Activated CD4-positive, CD25-positive, alpha-beta regulatory T cell (primary cell): ENCODE data around the gene BCS1L.

Experiments
- DNase-seq, 4 experiments: peaks; one replicate each; lab custom pipeline; 2025; lab: John Stamatoyannopoulos, UW

Gene BCS1L, protein sequence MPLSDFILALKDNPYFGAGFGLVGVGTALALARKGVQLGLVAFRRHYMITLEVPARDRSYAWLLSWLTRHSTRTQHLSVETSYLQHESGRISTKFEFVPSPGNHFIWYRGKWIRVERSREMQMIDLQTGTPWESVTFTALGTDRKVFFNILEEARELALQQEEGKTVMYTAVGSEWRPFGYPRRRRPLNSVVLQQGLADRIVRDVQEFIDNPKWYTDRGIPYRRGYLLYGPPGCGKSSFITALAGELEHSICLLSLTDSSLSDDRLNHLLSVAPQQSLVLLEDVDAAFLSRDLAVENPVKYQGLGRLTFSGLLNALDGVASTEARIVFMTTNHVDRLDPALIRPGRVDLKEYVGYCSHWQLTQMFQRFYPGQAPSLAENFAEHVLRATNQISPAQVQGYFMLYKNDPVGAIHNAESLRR

DNA sequence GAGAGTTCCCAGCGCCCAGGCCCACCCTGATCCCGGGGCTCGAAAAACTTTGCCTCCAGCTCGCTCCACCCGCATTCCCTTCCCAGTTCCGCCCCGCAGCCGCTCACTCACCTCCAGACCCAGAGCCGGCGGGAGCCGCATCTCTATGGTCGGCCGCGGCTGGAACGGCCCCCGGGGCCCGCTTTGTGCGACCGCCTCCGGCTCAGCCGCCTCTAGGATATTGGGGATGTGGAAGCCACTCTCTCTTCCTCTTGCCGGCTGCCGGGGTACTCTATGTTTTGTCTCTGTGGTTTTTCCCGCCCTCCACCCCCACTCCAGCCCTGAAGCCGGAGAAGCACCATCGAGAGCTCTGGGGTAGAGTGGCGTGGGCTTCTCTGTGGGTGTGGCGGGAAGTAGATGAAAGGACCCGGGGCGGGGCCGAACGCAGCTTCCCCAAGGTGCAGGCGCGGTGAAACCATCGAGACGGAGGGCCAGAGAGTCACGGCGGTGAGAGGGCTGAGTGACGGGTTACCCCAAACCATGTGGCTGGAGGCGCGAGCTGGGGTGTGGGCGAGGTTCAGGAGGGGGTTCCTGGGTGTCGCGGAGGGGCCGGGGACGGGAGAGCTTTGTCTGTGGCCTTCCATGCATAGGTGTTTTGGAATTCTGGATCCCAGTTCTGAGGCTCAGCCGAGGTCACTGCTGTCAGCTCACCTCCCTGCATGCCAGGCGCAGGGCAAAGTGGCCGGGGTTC, at the start of gene BCS1L, which contains the start of gene ZNF142:
Gene BCS1L (plus strand): TSS at position 426 of the 730 bp plus-strand sequence. CDS start 1,305 bp downstream, outside the sequence.
Gene ZNF142 (minus strand): TSS at position 366 of the 730 bp plus-strand sequence. CDS start 3,194 bp downstream, outside the sequence.
- peak; percentile 83 to 91 (median 86) for DNase-seq

DNA sequence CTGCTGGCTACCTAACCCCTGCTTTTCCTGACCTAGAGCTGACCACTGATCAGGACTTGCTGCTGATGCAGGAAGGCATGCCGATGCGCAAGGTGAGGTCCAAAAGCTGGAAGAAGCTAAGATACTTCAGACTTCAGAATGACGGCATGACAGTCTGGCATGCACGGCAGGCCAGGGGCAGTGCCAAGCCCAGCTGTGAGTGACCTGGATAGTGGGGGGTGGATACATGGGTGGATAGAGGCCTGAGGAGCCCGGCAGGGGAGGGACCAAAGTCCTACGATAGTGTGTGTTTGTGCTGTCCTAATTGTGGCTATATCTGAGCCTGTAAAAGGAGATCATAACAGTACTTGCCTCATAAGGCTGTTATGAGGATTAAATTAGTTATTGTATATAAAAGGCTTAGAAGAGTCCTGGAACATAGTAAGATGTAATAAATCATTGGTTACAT, 43.6 kb upstream of the BCS1L start:
- no peak for DNase-seq

DNA sequence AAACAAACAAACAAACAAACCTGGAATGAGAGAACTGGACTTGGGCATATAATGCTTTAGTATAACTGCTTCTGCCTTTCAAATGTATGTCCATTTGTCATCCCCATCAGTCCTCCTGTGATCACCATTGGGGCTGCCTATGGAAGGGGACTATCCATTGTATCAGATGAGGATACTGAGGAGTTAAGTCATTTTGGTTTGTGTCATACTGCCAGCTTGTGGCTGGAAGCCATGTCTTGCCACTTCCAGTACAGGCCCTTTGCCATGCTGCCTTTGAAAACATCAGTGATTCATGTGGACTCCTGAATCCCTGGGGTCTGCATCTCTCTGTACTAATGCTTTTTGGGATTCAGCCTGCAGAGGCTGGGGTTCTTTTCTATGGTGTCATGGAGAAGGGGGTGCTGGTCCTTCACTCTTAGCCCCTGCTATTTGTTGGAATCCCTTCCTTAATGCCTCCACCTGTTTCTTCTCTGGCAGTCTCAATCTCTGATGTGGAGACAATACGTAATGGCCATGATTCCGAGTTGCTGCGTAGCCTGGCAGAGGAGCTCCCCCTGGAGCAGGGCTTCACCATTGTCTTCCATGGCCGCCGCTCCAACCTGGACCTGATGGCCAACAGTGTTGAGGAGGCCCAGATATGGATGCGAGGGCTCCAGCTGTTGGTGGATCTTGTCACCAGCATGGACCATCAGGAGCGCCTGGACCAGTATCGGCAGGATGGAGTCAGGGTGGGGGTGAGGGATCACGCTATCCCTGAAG, 41.2 kb upstream of the BCS1L start:
- no peak for DNase-seq

DNA sequence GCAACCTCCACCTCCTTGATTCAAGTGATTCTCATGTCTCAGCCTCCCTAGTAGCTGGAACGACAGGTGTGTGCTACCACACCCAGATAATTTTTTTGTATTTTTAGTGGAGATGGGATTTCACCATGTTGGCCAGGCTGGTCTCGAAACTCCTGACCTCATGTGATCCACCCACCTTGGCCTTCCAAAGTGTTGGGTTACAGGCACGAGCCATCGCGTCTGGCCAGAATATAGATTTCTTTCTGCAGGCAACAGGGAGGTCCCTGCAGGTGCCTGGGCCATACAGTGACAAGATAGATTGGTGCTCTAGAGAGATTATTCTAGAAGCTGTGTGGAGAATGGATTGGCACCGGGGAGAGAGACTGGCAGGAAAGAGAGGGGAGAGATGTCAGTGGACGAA, 38.5 kb upstream of the BCS1L start:
- DNase-seq = no peak

DNA sequence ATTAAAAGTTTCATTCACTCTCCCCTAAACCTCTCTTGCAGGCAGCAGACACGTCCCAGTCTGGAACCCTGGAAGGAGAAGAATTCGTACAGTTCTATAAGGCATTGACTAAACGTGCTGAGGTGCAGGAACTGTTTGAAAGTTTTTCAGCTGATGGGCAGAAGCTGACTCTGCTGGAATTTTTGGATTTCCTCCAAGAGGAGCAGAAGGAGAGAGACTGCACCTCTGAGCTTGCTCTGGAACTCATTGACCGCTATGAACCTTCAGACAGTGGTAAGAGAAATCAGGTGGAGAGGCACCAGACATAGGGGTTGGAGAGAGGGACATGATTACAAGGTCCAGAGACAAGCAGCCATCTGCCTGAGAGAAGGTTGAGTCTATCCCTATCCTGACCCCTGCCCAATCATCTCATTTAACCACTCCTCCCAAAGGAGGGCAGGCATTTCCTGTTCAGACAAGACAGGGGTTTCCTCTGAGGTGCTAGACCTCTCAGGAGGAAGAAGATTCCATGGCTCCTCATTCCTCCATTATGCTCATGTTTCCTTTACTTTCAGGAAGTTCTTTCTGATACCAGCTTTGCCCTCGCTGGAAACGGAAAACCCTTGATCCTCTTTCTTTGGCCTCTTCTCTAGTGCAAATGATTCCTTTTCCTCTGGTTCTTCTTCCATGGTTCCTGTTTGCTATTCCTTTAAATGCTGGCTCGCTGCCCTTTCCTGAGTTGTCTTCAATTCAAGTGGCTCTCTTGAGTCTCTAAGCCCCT, 36.7 kb upstream of the BCS1L start:
- no peak for DNase-seq

DNA sequence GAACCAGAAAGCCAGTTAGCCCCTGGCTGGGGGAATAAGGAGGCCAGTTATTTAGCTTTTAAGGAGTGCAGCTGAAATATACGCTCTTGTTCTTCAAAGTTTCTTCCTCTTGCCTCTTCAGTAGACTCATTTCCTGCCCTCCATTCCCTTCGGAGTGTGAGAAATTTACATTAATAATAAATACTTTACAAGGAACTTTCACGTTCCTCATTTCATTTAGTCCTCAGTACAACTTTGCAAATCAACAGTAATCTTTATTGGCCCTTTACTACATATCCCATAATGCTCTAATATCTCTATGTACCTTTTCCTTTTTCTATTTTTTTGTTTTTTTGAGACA, 36.1 kb upstream of the BCS1L start:
- DNase-seq = no peak

DNA sequence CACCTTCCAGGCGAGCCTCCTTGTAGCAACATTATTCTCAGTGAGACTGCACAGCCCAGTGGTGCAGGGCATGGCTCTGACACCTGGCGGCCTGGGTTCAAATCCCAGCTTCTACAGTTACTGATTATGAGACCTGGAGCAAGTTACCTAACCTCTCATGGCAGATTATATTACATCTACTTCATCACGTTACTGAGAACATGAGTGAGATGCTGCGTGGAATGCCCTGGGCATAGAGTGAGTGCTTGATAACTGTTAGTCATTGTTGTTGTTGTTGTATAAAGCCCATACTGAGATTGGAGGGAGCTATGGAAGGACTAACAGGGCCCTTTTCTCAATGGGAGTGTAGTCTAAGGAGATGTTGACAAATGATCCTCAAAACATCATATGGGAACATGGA, 33.1 kb upstream of the BCS1L start:
- no peak for DNase-seq

DNA sequence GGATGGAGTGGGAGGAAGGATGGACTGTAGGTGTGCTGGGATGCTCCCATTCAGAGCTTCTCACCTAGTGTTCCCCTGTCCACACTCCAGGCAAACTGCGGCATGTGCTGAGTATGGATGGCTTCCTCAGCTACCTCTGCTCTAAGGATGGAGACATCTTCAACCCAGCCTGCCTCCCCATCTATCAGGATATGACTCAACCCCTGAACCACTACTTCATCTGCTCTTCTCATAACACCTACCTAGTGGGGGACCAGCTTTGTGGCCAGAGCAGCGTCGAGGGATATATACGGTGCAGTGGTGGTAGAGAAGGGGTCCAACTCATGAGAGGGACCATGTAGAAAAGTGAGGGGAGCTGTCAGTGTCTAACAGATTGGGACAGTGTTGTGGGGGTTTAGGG, 31.5 kb upstream of the BCS1L start:
- DNase-seq = no peak

DNA sequence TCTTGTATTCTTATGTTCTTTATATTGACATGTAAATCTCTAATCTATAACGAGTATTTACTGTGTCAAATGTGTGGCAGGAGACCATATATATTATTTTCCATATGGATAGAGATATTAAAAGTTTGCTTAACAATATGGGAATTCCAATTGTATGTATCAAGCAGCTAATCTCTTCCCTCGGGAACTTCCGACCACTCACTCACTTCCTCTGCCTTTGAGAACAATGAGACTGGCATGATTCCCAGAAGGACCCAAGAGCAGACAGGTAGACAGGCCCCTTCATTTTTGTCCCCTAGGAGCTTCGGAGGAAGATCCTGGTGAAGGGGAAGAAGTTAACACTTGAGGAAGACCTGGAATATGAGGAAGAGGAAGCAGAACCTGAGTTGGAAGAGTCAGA, 27.6 kb upstream of the BCS1L start:
- no peak for DNase-seq

DNA sequence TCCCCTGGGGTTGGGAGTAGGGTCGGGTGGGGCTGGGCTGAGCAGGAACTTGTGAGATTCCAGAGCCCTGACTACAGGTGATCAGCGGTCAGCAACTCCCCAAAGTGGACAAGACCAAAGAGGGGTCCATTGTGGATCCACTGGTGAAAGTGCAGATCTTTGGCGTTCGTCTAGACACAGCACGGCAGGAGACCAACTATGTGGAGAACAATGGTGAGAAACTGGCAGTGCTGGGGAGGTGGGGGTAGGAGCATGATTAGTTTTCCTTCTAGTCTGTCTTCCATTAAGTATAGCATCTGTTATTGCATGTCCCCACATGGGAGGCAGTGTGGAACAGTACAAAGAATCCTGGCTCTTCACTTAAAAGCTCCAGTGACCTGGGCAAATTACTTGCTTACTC, 23.8 kb upstream of the BCS1L start:
- DNase-seq = no peak

DNA sequence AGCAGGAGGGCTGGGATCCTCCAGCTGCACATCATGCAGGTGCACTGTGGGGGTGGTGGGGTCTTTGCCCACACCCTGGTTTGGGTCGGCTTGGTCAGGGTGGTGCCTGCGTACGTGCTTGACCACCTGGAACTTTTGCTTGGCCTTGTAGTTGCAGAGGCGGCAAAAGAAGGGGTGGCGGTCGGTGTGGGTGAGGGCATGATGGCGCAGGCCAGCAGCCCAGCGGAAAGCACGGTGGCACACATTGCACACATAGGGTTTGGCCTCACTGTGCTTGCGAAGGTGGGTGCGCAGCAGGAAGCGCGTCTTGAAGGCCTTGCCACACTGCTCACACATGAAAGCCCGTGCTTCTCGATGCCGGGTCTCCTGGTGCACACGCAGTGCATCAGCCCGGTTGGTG, 21.1 kb upstream of the BCS1L start:
- no peak for DNase-seq

DNA sequence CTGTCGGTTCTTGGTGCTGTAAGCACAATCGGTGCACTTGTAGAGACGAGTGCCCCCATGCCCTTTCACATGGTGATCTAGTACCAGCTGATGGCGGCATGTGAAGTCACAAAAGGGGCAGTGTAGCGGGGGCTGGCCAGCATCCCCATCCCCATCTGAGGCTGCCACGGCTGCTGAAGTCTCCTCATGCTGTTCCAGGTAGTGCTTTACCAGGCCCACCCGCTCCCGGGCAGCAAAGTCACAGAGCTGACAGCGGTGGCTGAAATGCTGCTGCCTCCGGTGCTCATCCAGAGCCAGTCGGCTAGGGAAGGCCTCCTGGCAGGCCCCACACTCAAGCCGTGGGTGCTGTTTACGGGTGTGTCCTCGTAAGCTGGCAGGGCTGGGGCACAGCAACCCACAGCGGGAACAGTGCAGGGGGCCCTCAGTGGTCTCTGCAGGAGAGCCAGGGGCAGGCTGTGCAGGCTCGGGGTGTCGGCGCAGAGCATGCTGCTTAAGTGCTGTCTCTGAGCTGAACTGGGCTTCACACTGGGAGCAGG, 17.3 kb upstream of the BCS1L start:
- no peak for DNase-seq

DNA sequence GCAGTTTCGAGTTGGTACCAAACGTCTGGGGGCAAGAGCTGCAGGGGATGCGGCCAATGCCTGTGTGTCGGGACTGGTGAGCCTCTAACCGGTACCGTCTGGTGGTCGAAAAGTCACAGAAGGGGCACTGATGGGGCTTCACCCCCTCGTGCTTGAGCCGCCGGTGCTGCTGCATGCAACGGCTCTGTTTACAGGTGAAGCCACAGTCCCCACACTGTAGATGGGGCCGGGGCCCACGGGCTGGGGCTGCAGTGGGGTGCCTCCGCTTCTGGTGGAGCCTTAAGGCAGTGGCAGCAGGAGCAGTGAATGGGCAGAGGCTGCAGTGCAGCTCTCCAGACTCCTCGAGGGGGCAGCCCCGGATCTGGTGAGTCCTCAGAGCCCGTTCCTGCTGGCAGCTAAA, 16.7 kb upstream of the BCS1L start:
- DNase-seq = no peak

DNA sequence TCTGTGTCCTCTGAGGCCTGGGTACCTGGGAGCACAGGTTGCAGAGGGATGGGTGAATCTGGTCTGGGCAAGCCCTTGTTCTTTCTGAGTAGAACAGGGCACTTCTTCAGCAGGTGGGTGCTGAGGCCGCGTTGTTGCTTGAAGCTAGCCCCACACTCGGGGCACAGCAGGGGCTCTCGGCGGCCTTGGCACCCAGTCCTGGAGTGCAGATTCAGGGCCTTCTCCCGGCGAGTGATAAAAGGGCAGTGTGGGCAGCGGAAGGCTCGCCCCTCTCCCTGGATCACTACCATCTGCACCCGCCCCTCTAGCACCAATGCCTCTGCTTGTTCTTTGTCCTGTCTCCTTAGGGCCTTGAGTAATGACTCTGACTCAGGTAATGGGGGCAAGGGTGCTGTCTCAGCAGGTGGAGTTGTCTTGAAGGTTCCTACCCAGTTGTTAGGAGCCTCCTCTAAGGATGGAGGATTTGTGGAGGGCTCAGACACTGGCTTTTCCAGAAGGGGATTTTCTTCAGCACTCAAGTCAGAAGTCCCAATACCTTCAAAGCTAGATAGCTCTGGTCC, 15.7 kb upstream of the BCS1L start:
- DNase-seq = no peak

DNA sequence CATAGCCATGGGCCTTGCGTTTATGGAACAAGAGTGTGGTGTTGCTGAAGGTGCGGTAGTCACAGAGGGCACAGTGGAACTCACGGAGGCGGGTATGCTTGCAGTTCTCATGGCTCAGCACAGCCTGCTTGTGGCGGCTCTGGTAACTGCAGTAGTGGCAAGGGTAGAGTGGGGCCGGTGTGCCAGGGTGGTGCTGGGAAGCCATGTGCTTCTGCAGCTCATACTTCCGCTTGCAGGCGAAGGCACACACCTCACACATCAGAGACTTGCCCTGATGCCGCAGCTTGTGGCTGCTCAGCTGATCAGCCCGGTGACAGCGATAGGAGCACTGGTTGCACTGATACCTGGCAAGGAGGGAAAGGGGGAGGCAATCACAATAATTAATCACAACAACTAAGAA, 14.8 kb upstream of the BCS1L start:
- DNase-seq = no peak

DNA sequence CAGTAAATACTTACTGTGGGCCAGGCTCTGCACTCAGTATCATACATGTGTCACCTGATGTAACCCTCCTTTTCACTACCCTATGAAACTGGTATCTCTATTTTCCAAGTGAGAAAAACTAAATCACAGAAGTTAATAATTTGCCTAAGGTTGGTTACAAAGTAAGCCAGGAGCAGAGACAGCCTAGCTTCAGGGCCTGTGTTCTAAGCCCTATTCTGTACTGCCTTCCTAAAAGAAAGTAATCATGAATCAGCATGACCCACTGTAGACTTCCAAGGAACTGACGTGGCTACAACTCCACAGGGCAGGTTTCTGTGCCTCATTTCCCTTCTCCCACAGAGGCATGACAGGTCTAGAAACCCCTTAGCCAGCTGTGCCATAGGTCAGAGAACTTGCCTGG, 14.4 kb upstream of the BCS1L start:
- no peak for DNase-seq

DNA sequence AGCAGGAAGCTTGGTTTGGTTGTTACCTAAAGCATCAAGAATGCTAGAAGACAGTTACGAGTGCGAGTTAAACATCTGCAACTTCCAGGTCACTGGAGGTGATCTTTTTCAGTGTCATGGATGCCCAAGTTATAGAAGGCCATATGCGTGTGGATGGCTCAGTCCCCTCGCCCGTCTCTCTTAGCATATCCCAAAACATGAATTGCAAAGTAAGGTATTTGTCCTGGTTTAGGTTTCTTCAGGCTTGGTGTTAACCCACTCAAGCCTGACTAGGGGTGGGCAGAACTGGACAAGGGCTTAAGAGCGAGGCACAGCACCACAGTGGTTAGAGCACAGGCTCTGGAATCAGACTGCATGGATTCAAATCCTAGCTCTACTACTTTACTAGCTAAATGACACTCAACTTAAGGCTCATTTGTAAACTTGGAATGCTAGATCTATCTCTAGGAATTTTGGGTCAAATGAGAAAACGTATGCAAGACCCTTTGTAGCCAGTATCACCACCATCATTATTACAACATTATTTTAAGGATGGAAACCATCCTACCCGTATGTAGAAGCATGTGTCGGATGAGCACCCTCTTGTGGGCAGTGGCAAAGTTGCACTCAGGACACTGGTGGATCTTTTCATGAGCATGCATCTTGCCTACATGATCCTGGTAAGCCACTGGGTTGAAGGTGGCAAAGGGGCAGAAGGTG, 11.2 kb upstream of the BCS1L start:
- DNase-seq = peak in 1 of 4 experiments; percentile 10

DNA sequence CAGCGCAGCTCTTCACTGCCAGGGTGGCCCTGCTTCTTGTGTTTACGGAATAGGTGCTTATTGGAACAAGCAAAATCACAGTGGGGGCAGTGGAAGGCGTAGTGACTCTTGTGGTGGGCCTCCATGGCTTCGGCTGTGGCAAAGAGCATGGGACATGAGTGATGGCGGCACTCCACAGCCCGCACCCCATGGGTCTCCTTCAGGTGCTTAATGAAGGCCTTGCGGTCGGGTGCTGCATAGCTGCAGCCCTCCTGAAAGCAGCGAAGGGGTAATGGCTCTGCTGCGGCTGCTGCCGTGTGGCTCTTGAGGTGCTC, 10.7 kb upstream of the BCS1L start:
- DNase-seq = no peak

DNA sequence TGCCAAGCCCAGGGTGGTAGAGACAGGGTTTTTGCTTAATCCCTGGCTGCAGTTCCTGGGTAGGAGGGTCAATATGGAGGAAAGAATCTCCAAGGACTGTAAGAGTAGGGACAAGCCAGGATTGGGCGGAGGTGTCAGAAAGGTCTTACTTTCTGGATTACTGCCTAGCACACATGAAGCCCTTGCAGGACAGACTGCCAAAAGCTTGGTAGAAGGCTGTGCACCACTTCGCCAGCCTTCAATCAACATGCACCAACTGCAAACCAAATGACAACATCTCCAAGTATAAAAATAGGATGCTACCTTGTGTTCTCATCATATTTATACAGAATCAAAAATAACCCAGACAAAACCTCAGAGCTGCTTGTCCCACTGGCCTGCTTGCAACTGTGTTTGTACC, 3.7 kb upstream of the BCS1L start:
- DNase-seq = no peak

DNA sequence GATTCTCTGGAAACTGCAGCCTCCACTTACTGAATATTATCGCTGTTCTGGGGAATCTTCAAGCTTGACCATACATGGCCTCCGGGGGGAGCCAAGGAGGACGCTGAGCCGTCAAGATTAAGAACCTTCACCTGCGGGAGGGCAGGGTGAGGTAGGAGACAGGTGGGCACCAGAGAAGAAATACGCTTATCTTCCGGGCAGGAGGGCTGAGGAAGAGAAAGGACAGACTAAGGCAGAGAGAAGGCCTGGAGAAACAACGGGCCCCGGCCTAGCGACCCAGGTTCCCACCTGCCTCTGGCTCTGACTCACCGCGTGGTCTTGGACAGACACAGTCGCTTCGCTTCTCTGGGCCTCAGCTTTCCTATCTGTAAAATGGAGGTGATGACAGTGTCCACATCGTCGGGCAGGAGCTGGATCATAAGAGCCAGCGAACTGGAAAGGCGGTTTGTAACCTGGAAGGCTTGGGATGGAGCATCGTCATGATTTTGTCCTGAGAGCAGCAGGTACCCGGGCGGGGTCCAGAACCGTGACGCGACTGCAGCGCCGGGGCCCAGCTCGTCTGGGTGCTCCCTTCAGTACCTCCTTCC, 719 bp upstream of the BCS1L start:
- DNase-seq = peak in 1 of 4 experiments; percentile 17
